Anterior cingulate cortex (tissue), 58 donors: Measurements from ENCODE around the gene CDK14.
"Not testable (repeated sequence)": the region's sequence is repeated elsewhere in the genome, so short reads cannot be mapped to it uniquely, and the experiment has no call there.

ENCODE experiments used
- DNase-seq, 58 donors: peaks; one replicate each; lab custom pipeline; 2025; lab: John Stamatoyannopoulos, UW

The CDK14 gene

DNA sequence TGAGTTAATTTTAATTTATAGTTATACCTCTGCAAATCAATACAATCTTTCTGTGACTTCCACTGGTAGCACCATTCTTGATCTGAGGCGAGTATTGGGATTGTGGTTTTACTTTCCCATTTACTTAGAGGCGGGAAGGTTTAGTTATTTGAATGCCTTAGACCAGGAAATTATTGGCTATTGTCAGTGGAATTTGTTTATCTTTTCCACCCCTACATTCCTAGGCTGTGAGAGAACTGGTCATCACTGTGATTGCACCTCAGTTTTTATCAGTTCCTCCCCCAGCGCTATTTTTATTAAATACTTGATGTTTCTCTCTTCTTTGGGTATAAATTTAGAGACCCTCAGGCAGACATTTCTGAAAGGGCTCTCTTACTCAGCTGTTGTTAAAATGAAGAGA, 29.9 kb downstream of the CDK14 start:
- no peak for DNase-seq

DNA sequence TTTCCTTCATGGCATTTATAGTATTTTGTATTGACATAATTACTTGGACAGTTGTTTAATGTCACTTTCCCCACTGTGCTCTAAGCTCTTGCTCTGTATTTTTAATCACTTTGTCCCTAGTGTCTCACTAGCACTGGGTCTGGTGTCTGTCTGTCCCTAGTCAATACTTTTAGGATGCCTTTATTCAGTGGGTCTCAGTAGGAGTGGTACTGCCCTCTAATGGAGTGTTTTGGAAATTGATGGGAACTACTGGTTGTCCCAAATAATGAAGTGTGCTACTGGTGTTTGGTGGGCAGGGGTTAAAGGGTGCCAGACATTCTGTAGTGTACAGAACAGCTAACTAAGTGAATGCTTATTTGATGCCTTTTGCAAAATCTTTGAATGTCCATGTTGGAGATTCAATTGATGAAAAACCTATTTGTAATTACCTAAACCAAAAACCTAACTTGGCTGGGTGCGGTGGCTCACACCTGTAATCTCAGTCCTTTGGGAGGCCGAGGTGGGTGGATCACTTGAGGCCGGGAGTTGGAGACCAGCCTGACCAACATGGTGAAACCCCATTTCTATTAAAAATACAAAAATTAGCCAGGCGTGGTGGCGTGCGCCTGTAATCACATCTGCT, 33.3 kb downstream of the CDK14 start:
- DNase-seq = no peak

DNA sequence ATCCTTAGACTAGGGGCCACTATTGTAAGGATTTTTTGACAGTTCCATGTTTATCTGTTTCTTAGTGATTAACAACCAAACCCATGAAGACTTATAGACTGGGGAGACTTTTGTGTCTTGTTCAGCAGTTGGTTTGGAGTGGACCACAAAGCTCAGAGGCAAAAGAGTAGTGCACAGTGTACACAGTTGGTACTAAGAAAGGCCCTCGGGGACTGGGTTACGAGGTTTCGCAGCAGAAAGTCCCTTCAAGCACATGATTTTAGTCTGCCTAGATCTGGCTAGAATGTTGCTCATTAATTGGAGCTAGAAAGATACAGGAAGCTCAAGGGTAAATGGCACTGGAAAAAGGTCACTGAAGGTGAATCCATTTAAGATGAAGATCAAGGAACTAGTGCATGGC, 35.4 kb downstream of the CDK14 start:
- no peak for DNase-seq

DNA sequence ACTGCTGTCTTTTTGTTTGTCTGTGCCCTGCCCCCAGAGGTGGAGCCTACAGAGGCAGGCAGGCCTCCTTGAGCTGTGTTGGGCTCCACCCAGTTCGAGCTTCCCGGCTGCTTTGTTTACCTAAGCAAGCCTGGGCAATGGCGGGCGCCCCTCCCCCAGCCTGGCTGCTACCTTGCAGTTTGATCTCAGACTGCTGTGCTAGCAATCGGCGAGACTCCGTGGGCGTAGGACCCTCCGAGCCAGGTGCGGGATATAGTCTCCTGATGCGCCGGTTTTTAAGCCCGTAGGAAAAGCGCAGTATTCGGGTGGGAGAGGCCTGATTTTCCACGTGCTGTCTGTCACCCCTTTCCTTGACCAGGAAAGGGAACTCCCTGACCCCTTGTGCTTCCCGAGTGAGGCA, 43.6 kb downstream of the CDK14 start:
- DNase-seq = not testable (repeated sequence)

DNA sequence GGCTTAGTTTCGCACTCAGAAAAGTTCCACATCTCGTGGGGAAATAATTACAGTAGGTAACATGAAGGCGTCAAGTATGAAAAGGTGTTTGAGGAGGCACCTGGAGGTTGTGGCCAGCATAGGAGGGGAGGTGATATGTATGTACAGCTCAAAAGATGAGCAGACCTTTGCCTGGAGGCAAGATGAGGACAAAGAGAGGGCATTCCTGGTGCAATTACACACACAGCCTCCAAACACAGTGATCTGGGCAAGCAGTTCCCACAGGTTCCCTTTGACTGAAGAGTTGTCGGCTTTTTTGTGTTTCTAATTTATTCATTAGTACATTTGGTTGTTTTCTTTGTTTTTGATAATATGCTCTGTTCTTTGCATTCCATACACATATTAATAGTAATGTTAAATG, 46.9 kb downstream of the CDK14 start:
- no peak for DNase-seq

DNA sequence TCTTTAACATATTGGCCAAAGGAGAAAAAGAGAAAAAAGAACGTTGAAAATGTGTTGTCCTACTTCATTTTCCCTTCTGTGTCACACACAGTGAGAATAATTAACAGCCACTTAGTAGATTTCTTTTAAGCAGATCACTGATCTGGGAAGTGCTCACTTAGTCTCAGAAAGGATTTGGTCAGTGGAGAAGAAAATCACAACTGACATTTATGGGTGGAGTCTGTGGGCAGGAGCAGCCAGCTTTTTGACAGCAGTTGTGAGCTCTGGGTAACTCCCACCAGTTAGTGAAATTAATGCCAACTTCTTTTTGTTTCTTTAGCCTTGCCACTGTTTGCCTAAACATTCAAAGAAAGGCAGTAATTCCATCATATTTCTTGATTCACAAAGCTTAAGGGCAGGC, 49.7 kb downstream of the CDK14 start:
- DNase-seq = no peak

DNA sequence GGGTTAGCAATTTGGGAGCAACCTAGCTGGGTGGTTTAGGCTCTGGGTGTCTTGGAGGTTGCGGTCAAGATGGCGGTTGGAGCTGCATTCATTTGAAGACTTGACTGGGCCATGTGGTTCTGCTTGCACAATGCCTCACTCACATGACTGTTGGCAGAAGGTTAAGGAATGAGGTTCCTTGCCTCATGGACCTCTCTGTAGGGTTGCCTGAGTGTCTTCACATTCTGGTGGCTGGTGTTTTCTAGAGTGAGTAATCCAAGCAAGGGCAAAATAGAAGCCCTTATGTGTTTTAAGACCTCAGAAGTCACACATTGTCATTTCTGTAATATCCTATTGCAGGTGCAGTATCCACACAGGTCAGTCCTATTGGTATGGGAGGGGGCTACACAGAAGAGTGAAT, 52.0 kb downstream of the CDK14 start:
- DNase-seq = no peak

DNA sequence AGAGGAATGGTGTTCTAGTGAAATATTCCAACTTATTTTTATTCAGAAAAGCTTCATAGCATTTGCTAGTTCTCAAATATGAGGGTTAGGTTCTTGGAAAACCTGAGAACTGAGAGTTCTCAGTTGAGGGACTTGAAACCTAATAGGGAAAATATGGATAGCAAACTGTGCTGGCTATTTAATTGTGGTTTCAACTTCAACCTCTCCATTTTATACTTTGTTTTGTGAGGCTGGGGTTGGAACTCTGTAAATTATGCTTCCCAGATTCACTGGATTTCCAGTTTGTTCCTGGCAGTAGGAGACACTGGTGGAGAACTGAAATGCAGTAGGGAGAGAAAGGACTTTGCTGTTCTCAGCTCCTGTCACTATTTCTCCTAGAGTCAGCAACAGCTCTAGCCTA, 52.7 kb downstream of the CDK14 start:
- DNase-seq = no peak

DNA sequence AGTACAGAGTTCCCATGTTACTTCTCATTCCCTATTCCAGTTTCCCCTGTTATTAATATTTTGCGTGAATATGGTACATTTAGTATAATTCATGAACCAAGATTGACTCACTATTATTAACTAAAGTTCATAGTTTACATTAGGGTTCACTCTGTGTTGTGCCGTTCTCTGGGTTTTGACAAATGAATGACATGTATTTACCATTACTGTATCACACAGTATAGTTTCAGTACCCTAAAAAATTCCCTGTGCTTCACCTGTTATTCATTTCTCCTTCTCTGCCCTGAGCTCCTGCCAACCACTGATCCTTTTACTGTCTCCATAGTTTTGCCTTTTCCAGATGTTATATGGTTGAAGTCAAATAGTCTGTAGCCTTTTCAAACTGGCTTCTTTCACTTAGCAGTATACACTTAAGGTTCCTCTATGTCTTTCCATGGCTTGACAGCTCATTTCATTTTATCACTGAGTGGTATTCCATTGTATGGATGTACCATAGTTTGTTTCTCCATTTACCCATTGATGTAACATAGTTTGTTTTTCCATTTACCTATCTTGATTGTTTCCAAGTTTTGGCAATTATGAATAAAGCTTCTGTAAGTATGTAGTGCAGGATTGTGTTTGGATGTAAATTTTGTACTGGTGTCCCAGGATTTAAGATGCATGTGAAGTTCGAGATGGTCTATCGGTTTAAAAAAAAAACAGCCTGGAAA, 58.8 kb downstream of the CDK14 start:
- DNase-seq = no peak

DNA sequence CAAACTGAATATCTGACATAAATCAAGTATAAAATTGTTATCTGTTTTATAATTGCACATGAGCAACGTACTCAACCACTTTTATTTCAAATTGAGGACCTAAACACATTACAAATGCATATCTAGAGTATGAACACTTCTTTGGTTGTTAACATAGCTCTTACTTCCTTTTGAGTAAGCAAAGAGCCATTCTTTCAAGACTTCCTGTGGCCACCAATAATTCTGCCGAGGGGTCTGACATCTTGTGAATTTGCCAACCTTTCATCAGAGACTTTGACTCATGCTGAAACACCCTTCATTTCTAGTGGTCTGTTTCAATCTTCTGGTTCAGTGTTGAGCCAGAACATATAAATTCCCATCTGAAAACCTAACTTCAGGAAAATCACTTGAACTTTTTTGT, 59.4 kb downstream of the CDK14 start:
- no peak for DNase-seq

DNA sequence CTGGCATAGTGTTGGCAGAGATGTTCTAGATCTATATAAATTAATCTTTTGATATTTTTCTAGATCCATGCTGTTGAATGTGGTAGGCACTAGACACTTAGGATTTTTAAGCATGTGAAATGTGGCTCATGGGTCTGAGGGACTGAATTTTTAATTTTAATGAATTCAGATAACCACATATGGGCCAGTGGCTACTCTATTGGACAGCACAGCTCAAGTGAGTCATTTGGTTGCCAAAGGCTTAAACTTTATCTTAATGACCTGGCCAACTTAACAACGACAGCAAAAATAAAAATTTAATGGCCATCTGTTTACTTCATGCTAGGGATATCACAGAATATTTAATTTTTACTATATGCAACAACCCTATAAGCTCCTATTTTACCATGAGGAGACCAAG, 61.4 kb downstream of the CDK14 start:
- DNase-seq = no peak

DNA sequence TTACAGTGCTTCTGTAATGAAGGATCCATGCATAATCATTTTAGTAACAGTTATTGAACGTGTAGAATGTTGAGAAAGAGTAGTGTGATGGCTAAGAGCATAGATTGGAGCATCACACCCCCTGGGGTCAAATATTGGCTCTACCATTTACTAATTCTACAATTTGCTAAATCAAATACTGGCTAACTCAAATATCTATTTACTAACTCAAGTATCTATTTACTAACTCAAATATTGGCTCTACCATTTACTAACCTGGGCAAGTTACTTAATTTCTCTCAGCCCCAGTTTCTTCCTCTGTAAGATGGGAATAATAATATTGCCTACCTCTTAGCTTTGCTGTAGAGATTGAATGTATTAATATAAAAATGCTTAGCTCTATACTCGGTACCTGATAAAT, 64.0 kb downstream of the CDK14 start:
- DNase-seq = no peak

DNA sequence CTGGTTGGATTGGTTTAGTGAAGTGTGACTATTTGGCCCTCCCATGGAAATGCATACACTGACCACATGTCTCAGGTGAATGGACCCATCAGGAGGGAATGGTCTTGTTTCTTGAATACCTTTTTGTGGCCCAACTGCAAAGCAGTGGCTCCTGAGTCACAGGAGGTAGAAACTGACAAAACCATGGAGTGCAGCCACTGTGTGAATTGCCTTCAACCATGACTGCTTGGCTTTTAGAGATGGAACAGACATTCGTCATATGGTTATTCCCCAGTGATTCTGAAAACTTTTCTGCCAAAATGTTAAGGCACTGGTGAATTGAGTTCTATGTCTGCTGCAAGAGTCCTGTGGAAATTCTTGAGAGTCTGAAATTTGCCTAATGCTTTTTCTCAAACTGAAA, 64.7 kb downstream of the CDK14 start:
- DNase-seq = no peak

DNA sequence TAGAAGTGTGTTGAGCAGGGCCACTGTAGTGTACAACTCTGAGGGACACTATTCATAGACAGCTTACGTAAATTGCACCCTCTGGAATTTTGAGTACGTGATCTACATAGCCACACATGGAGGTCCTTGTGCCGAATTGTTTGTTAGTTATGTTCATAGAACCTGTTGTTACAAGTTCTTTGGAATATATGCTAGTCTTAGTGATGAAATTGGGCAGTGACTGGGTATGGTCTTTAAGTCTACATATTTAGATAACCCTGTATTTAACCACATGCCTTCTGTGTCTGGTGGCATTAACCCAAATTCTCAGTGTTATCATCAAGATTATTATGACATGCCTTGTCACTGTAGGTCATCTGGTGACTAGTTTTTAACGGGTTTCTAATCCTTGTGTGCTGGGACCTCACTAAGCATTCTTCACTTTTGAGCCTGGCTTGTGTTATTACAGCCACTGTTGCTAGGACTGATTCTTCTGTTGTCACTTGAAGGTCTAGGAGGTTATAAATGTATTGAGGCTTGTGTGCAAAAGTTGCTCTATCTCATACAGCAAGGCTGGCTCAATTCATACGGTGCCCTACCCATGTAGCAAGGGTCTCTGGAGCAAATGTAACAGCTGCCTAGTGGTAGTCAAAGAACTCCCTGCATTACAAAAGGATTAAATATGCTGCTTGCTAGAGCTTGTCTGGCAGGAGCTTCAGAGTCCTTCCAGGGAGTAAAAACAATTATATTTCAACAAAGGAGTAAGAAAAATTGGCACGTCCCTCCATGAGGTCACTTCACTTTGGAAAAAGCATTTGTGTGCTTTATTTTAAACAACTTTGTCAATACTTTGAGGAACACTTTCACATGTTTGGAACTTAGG, 65.4 kb downstream of the CDK14 start:
- DNase-seq = no peak

DNA sequence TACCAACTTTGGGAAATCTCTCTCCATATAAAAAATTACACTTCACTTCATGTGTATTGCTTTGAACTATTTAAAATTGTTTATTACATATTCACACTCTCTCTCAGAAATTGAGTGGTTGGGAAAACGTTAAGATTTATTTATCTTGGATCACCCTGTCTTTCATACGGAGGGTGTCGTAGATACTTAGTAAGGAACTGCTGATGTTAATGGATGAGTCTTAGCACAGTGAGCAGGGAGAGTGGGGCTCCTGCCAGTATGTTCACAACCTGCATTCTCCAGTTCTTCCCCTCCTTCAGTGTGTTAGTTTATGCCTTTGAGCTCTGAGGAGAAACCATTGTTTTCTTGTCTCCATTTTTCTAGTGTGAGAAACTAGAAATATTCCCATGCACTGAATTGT, 67.1 kb downstream of the CDK14 start:
- DNase-seq = no peak

DNA sequence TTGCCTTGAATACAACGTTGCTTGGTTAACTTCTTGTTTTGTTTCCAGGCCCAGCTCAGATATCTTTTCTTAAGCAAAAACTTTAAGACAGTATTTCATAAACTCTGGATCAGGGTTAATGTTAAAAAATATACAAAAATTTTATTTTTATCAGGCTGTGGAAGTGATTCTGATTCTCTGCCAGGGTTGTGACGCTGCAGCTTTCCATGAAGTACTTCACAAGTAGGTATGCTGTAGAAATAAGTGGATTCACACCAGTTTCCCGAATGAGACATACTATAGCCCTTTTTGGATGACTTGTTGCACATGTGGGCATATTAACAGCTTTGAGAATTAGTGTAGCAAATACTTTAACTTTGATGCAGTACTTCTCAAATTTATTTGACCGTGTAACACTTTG, 70.1 kb downstream of the CDK14 start:
- no peak for DNase-seq

DNA sequence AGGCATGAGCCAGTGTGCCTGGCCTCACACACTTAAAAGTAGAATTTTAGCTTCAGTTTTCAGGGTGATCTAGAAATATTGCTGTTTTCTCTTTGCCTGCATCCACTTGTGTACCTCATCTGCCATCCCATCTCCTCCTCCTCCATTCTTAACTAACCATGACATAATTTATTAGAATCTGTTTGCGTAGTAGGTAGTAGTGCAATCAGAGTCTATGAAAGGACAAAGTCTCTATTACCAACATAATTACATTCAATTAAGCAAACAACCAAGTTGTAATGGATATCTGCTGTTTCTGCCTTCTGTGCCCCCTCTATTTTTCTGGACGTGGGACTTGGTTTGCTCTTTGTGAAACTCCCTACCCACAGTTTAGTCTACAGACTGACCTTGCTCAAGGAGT, 72.9 kb downstream of the CDK14 start:
- DNase-seq = no peak

DNA sequence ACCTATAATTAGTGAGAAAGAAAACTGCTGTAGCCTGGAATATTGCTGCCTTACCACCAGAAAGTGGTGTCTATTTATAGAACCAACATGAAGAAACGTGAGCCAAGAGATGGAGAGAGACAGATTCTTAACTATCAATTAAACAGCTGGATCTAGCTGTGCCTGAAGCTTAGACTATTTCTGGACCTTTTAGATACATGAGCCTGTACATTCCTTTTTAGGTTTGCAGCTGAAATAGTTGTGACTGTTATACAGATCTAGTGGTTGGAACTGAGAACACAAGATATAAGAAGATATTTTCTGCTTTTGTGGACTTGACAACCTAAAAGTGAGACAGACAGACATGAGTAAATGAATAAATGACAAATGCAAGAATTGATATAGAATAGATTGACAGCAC, 73.4 kb downstream of the CDK14 start:
- no peak for DNase-seq

DNA sequence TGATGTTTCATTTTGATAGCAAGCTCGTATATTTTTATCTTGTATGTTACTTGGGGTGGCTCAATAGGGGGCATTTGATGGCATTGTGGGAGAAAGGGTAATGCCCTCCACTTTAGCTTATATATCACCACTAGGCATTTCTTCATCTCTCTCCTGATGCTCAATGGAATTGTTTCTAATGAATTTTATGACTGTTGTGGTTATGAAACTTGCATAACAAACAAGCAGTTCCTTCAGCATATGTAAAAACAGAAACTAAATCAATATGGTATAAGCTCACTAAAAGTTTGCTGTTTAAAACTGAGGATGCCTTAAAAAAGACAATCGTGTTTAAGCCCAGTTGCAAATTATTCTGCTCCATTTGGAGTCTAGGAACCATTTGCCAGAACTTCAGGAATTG, 75.5 kb downstream of the CDK14 start:
- no peak for DNase-seq

DNA sequence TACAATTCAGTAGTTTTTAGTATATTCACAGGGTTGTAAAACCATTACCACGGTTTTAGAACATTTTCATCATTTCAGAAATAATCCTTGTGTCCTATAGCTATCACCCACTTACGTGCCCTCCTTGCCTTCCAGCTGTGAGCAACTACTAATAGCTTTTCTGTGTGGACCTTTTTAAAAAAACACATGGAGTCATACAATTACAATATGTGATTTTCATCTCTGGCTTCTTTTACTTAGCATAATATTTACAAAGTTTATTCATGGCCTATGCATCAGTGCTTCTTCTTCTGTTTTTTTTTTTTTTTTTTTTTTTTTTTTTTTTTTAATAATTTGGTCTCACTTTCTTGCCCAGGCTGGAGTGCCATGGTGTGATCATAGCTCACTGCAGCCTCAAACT, 76.1 kb downstream of the CDK14 start:
- DNase-seq = no peak

DNA sequence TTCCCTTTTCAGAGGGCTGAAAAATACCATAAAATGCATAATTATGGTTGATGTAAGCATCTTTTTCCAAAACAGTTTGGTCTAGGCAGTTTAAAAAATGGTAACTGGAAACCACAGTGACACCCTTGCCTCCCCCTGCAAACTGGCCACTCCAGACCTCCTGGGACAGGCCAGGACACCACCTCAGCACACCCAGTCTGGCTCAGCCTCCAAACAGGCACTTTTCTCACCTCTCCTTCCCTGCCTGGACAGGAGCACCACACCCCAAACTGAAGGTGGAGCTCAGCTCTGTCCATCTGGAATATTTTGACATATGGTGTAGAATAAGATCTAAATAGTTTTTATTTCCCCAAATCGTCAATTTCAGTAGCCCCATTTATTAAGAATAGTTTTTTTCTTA, 78.5 kb downstream of the CDK14 start:
- no peak for DNase-seq

DNA sequence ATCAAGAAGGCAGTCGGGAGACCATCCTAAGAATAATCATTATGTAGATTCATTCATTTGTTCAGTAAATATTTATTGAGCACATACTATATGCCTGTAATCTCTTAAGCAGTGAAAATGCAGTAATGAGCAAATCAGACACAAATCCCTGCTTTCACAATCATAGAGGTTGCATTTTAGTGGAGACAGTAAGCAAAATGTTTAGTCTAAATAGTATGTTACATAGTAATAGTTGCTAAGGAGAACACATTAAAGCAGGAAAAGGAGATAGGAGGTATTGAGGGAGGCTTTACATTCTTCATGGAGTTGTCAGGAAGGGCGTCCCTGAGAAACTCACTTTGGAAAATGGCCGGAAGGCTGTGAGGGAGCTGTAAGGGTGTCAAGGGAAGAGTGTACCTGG, 79.9 kb downstream of the CDK14 start:
- no peak for DNase-seq
